Activated CD4-positive, alpha-beta memory T cell treated with anti-CD3 and anti-CD28 coated beads, Interleukin-2, amount 10 ng/mL, durations not matched to agents 7 days and 5 days (primary cell): ENCODE measurements around the gene AHNAK2. TPM values are rescaled to one million over a fixed set of nuclear protein-coding genes. Genes with fewer than 3 reads are reported as not detected.
"Not testable (repeated sequence)": the region's sequence is repeated elsewhere in the genome, so short reads cannot be mapped to it uniquely, and the experiment has no call there.

Source experiments
- CTCF ChIA-PET: fragments of 350-600 bp; sonication (Branson Sonifier 250); formaldehyde crosslinking; loops from one replicate; lab custom pipeline; 2021; ENCODE audit warnings: antibody characterized with exemption, inconsistent platforms; lab: Charles Lee
- POLR2A ChIA-PET: fragments of 350-600 bp; sonication (Branson Sonifier 250); formaldehyde crosslinking; loops from one replicate; lab custom pipeline; 2021; ENCODE audit warnings: antibody characterized with exemption; lab: Charles Lee
- DNase-seq: peaks from one replicate; pipeline ENCODE4 v3.0.0-alpha.2; 2020
- H3K27ac Mint-ChIP-seq: one replicate; pipeline ENCODE4 v1.8.0; 2021; ENCODE audit warnings: mild to moderate bottlenecking, mixed read lengths
- H3K27me3 Mint-ChIP-seq: one replicate; pipeline ENCODE4 v1.8.0; 2021; ENCODE audit warnings: mixed read lengths
- H3K36me3 Mint-ChIP-seq: one replicate; pipeline ENCODE4 v1.8.0; 2021; ENCODE audit warnings: low read depth, mixed read lengths
- H3K4me1 Mint-ChIP-seq: one replicate; pipeline ENCODE4 v1.8.0; 2021; ENCODE audit warnings: mixed read lengths
- H3K4me3 Mint-ChIP-seq: one replicate; pipeline ENCODE4 v1.8.0; 2021; ENCODE audit warnings: mild to moderate bottlenecking, mixed read lengths
- H3K9me3 Mint-ChIP-seq: one replicate; pipeline ENCODE4 v1.8.0; 2021; ENCODE audit warnings: mixed read lengths
- total RNA-seq, 2 experiments: library from RNA; stranded (reverse); gene quantifications; one replicate each; pipeline ENCODE4 v1.2.3, GENCODE V29; 2021

The AHNAK2 gene
- total RNA-seq, 2 experiments from 2014 or later: not detected

DNA sequence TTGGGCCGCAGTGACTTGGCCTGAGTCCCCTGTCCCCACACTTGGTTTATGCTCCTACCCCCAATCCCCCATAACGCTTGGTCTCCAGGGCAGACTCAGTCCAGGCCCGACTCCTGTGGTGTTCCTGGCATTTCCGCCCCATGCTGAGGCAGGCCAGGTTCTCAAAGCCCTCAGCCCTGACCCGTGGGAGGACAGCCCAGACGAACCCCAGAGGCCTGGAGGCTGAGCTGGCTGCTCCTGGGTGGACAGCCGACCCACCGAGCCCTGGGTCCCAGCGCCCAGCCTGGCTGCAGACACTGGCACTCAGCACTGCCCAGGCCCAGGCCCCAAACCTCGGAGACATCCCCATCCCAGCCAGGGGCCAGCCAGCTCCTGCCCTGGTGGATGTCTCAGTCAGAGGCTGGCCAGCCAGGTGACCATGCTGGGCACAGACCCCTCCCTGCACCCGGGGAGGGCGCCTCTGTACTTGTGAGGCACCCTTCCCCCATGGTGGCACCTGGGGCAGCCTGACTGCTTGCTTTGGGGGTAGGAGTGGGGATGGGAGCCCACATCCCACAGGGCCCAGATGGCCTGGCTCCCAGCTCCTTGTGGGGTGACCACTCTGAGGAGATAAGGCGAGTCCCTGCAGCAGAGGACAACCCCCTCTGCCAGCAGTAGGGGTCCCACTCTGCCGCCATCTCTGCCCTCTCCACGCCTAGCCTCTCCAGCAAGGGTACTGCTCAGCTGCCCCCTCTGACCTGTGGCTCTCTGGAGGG lies 52.1 kb downstream of the AHNAK2 start:
- Mint-ChIP-seq H3K4me1 (no peaks in the 10 kb centered on the region), H3K4me3 (no peak overlapping the region), H3K27me3 (no peaks in the 10 kb centered on the region), H3K27ac (no peak overlapping the region), H3K9me3 (peaks cover 3% of the 10 kb centered on the region), H3K36me3 (no peaks in the 10 kb centered on the region)
- no peak for DNase-seq
- CTCF ChIA-PET: no interaction called here
- POLR2A ChIA-PET: no interaction called here

DNA sequence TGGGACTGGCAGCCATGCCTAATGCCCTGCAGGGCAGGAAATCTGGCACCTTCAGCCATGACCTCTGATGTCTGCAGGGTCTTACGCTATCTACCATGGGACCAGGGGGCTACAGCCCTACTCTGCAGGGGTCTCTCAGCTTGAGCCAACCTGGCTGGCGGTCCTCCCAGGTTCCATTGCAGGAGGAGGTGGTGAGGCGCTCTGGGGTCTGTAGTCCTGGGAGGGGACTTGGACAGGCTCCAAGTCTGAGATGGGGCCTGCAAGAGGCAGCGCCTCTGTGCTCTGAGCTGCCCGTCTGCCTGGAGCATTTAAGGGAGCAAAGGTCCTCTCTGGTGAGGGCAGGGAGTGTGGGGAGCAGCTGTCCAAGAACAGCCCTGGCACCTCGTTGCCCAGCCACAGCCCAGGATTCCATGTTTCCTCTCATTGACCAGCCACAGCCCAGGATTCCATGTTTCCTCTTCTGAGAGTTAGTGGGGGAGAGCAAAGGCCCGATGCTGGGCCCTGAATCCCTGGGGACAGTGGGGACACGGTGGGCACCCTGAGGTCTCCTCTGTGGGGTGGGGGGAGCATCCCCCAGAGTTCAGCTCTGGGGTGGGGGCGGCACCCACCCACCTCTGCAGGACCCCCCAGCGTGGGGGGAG lies 52.8 kb downstream of the AHNAK2 start:
- Mint-ChIP-seq H3K4me1 (no peaks in the 10 kb centered on the region), H3K27me3 (no peaks in the 10 kb centered on the region), H3K4me3 (no peak overlapping the region), H3K27ac (no peak overlapping the region), H3K9me3 (peaks cover 3% of the 10 kb centered on the region), H3K36me3 (no peaks in the 10 kb centered on the region)
- ChIA-PET CTCF (interaction anchor here (1.1 kb wide), 1 partner anchor 10 kb away, joined by 3 read pairs; no protein-coding TSS in a partner anchor), POLR2A (no interaction called here)
- no peak for DNase-seq

DNA sequence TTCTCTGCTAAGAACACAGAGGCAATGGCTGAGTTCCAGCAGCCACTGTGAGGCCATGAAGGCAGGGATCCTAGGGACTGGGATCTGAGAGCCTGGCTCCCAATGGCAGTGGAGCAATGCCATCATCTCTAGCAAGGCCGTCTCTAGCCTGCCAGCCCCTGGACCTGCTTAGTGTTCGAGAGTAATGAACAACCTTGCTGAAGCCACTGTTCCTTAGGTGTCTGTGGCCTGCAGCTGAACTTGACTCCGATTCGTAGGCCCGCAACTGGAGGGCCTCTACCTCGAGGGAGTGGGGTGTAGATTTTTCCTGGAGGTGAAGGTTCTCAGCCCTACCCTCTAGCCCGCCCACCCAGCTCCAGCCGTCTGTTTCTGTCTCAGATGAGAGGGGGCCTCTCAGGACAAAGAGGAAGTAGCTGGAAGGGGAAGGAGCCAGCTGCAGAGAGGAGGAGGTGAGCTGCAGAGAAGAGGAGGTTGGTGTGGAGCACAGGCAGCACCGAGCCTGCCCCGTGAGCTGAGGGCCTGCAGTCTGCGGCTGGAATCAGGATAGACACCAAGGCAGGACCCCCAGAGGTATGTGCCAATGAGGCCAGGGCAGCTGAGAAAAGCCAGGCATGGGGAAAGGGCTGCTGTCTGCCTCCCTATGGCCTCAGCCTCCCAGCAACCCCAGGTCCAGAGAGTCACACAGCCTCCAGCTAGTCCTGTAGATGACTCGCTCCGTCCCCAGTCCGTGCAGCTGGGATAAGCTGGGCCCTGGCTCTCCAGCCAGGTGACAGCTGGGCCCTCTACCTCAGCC lies 53.6 kb downstream of the AHNAK2 start, which contains the start of gene PLD4:
TSS of gene PLD4 (plus strand) at position 459 of the 793 bp plus-strand sequence. CDS start 2,262 bp downstream, outside the sequence.
- Mint-ChIP-seq H3K4me3 (no peak within 1 kb of the TSS), H3K27ac (no peak within 1 kb of the TSS), H3K9me3 (peaks cover 3% of the 10 kb centered on the region), H3K27me3 (peaks cover 2% of the 10 kb centered on the region), H3K4me1 (no peaks in the 10 kb centered on the region), H3K36me3 (no peaks in the 10 kb centered on the region)
- ChIA-PET POLR2A (no interaction called here), CTCF (interaction anchor here (1.1 kb wide), 1 partner anchor 10 kb away, joined by 3 read pairs; no protein-coding TSS in a partner anchor)
- no peak for DNase-seq

- no peak for DNase-seq
- ChIA-PET CTCF (no interaction called here), POLR2A (no interaction called here)
- Mint-ChIP-seq H3K4me3 (no peak overlapping the region), H3K27ac (no peak overlapping the region), H3K9me3 (peaks cover 3% of the 10 kb centered on the region), H3K27me3 (peaks cover 6% of the 10 kb centered on the region), H3K4me1 (no peaks in the 10 kb centered on the region), H3K36me3 (no peaks in the 10 kb centered on the region)
These were observed 54.3 kb downstream of the AHNAK2 start for GRCh38 chr14:104923640-104924420.

- CTCF ChIA-PET: no interaction called here
- peaks cover 3% of the 10 kb centered on the region for H3K9me3 Mint-ChIP-seq
- H3K27ac Mint-ChIP-seq: no peak overlapping the region
- H3K36me3 Mint-ChIP-seq: no peaks in the 10 kb centered on the region
- DNase-seq: no peak
- peaks cover 12% of the 10 kb centered on the region for H3K27me3 Mint-ChIP-seq
- H3K4me3 Mint-ChIP-seq: no peak overlapping the region
- POLR2A ChIA-PET: no interaction called here
- H3K4me1 Mint-ChIP-seq: no peaks in the 10 kb centered on the region
These were observed 58.2 kb downstream of the AHNAK2 start for GRCh38 chr14:104919993-104920315.

DNA sequence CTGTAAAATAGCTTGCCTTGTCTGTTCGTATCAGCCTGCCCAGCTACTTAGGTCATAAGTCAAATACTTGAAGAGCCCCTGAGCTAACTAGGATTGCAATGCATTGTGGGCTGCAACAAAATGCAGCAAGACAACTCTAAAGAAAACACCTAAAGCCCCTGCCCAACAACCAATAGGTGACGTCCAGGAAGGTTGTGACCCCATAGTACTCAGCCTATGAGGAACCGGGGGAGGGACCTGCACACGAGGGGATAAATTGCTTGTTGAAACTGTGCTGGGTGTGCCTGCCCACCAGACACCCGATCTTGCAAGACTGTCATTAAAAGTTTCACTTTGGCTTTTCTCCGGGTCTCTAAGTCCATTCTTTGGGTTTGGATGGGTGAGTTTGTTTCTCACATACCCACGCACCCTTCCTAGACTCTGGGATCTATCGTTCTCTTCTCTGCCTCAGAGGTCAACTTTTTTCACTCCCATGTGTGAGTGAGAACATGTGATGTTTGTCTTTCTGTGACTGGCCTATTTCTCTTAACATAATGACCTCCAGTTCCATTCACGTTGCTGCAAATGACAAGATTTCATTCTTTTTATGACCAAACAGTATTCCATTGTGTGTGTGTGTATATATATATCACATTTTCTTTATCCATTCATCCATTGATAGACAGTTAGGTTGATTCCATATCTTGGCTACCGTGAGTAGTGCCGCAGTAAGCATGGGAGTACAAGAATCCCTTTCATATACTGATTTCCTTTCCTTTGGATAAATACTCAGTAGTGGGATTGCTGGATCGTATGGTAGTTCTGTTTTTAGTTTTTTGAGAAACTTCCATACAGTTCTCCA lies 58.8 kb downstream of the AHNAK2 start:
- H3K36me3 Mint-ChIP-seq, H3K4me1 Mint-ChIP-seq, H3K4me3 Mint-ChIP-seq, CTCF ChIA-PET, POLR2A ChIA-PET, DNase-seq, H3K27ac Mint-ChIP-seq, H3K9me3 Mint-ChIP-seq: not testable (repeated sequence)
- peaks cover 16% of the 10 kb centered on the region for H3K27me3 Mint-ChIP-seq

DNA sequence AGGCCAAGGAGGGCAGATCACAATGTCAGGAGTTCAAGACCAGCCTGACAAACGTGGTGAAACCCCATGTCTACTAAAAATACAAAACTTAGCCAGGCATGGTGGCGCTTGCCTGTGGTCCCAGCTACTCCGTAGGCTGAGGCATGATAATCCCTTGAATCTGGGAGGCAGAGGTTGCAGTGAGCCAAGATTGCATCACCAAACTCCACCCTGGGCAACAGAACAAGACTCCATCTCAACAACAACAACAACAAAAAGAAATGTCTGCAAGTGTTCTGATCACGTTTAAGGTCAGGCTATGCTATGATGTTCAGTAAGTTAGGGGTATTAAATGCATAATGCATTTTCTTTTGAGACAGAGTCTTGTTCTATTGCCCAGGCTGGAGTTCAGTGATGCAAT lies 60.2 kb downstream of the AHNAK2 start:
- H3K36me3 Mint-ChIP-seq: no peaks in the 10 kb centered on the region
- no peak for DNase-seq
- POLR2A ChIA-PET: no interaction called here
- CTCF ChIA-PET: interaction anchor here (1.5 kb wide), 1 partner anchor 18 kb away, joined by 3 read pairs; no protein-coding TSS in a partner anchor
- H3K27ac Mint-ChIP-seq: no peak overlapping the region
- H3K4me3 Mint-ChIP-seq: no peak overlapping the region
- no peaks in the 10 kb centered on the region for H3K9me3 Mint-ChIP-seq
- H3K4me1 Mint-ChIP-seq: no peaks in the 10 kb centered on the region
- peaks cover 16% of the 10 kb centered on the region for H3K27me3 Mint-ChIP-seq

GRCh38 chr14:104917116-104917515 lies 61.1 kb downstream of the AHNAK2 start:
- CTCF ChIA-PET: interaction anchor here (1.5 kb wide), 1 partner anchor 18 kb away, joined by 3 read pairs; no protein-coding TSS in a partner anchor
- no peak for DNase-seq

GRCh38 chr14:104913435-104913834 lies 64.7 kb downstream of the AHNAK2 start:
- H3K27me3 Mint-ChIP-seq: peaks cover 21% of the 10 kb centered on the region
- H3K4me3 Mint-ChIP-seq: no peak overlapping the region
- H3K36me3 Mint-ChIP-seq: peaks cover 2% of the 10 kb centered on the region
- H3K4me1 Mint-ChIP-seq: no peaks in the 10 kb centered on the region
- H3K9me3 Mint-ChIP-seq: peaks cover 8% of the 10 kb centered on the region
- H3K27ac Mint-ChIP-seq: no peak overlapping the region
- ChIA-PET CTCF (no interaction called here), POLR2A (no interaction called here)
- no peak for DNase-seq

More at GRCh38 chr14:104917116-104917515, 61.1 kb downstream of the AHNAK2 start:
- H3K4me3 Mint-ChIP-seq: no peak overlapping the region
- H3K9me3 Mint-ChIP-seq: peaks cover under 1% of the 10 kb centered on the region
- POLR2A ChIA-PET: no interaction called here
- H3K27me3 Mint-ChIP-seq: peaks cover 16% of the 10 kb centered on the region
- H3K36me3 Mint-ChIP-seq: peaks cover under 1% of the 10 kb centered on the region
- no peak overlapping the region for H3K27ac Mint-ChIP-seq
- no peaks in the 10 kb centered on the region for H3K4me1 Mint-ChIP-seq

DNA sequence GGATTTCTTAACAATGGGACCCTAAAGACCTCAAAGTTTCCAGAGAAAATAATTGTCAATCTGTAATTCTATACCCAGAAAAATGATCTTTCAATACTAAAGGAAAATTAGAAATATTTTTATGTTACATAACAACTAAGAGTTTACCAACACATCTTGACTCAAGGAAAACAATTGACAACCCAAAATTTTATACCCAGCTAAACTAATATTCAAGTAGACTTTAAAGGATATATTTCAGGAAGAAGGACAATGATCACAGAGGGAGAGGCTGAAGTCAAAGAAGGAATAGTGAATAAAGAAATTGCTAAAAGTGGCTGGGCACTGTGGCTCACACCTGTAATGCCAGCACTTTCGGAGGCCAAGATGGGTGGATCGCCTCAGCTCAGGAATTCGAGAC lies 66.1 kb downstream of the AHNAK2 start:
- Mint-ChIP-seq H3K4me3 (no peak overlapping the region), H3K27ac (no peak overlapping the region), H3K36me3 (peaks cover 2% of the 10 kb centered on the region), H3K4me1 (no peaks in the 10 kb centered on the region), H3K27me3 (peaks cover 30% of the 10 kb centered on the region), H3K9me3 (peaks cover 8% of the 10 kb centered on the region)
- ChIA-PET POLR2A (no interaction called here), CTCF (no interaction called here)
- no peak for DNase-seq

DNA sequence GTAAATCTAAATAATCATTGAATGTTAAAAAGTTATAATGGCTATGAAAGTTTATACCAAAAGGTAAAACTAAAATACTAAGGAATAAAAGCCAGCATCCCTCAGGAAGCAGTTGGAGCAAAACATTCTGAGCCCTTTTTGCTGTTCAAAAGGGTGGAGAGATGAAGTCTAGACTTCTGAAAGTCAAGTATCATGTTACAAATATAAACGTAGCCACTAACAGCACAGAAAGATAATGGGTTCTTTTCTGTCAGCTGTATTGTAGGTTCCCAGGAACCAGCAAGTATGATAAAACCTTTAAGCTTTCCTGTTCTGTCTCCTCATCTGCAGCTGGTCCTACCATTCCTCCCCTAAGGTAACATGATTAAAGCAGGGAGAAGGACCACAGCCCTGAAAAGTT lies 69.9 kb downstream of the AHNAK2 start:
- Mint-ChIP-seq H3K4me3 (no peak overlapping the region), H3K9me3 (peaks cover 8% of the 10 kb centered on the region), H3K27ac (no peak overlapping the region), H3K36me3 (peaks cover 2% of the 10 kb centered on the region), H3K27me3 (peaks cover 36% of the 10 kb centered on the region), H3K4me1 (peaks cover 2% of the 10 kb centered on the region)
- DNase-seq: no peak
- ChIA-PET POLR2A (no interaction called here), CTCF (no interaction called here)

DNA sequence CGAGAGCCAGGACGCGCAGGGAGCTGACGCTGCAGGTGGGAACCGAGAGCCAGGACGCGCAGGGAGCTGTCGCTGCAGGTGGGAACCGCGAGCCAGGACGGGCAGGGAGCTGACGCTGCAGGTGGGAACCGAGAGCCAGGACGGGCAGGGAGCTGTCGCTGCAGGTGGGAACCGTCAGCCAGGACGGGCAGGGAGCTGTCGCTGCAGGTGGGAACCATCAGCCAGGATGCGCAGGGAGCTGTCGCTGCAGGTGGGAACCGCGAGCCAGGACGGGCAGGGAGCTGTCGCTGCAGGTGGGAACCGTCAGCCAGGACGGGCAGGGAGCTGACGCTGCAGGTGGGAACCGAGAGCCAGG lies 72.6 kb downstream of the AHNAK2 start:
- H3K9me3 Mint-ChIP-seq, H3K27ac Mint-ChIP-seq, POLR2A ChIA-PET, H3K4me3 Mint-ChIP-seq, H3K36me3 Mint-ChIP-seq, DNase-seq, H3K4me1 Mint-ChIP-seq: not testable (repeated sequence)
- CTCF ChIA-PET: interaction anchor here (0.9 kb wide), 1 partner anchor 141 kb away, joined by 3 read pairs; no protein-coding TSS in a partner anchor
- peaks cover 39% of the 10 kb centered on the region for H3K27me3 Mint-ChIP-seq
